K562 (cell line): ENCODE data around the gene TLE4. TPM values are rescaled to one million over a fixed set of nuclear protein-coding genes. Genes with fewer than 3 reads are reported as not detected.

Experiments
- ATAC-seq: fragments of 200-7000 bp; cut with Tn5 transposase; 3 replicates; pipeline ENCODE4 v1.9.1; 2020; ENCODE audit warnings: moderate library complexity
- BruUV-seq: library from RNA; stranded (reverse); fragments of 400-500 nt; replicated peaks from 2 replicates; lab custom pipeline; 2021; lab: Mats Ljungman, UMichigan
- CTCF ChIA-PET: fragments of 300-600 bp; formaldehyde crosslinking; extraction: SDS; loops from one replicate; lab custom pipeline; 2021; ENCODE audit warnings: low intra/inter-chr PET ratio; lab: Yijun Ruan, JAX
- POLR2A ChIA-PET: fragments of 300-600, 350-650 bp; sonication (Branson Sonifier 250); formaldehyde crosslinking; extraction: SDS; loops from one replicate; lab custom pipeline; 2021; ENCODE audit warnings: antibody characterized with exemption, inconsistent platforms; lab: Yijun Ruan, JAX
- DNase-seq, 4 experiments: peaks; one replicate each; pipeline versions ENCODE4 v3.0.0 to v3.0.0-alpha.2; 2011 to 2018; ENCODE audit warnings: low spot score in 3 of 4, mixed read lengths in 3 of 4; ENCODE audit errors: extremely low read depth in 1 of 4
- FAIRE-seq: peaks from 2 replicates; lab custom pipeline; 2011; peaks lifted over from hg19 to GRCh38; lab: Jason Lieb, UNC
- H2AFZ ChIP-seq: 2 replicates; pipeline ENCODE4 v1.6.0; 2011; ENCODE audit warnings: low read depth, low read length, control low read depth, inconsistent platforms
- H3K27ac ChIP-seq: fragments of 200-600 bp; 3 replicates; pipeline ENCODE4 v1.8.0; 2011; ENCODE audit warnings: low read depth, mild to moderate bottlenecking, control low read depth, inconsistent platforms, low read length, moderate library complexity, mixed read lengths; ENCODE audit errors: extremely low read depth
- H3K27me3 ChIP-seq, 2 experiments: fragments of 300-600 bp in 1 of 2; 2 replicates in 1 of 2; 3 replicates in 1 of 2; pipeline versions ENCODE4 v1.6.0 to v1.8.0; 2011; ENCODE audit warnings: inconsistent platforms in 2 of 2, low read length in 2 of 2, mild to moderate bottlenecking in 1 of 2, mixed read lengths in 1 of 2, moderate library complexity in 1 of 2; ENCODE audit not compliant: control insufficient read depth in 2 of 2, insufficient read depth in 2 of 2
- H3K36me3 ChIP-seq: fragments of 300-600 bp; 3 replicates; pipeline ENCODE4 v1.8.0; 2011; ENCODE audit warnings: mild to moderate bottlenecking, low read length, inconsistent platforms; ENCODE audit not compliant: control insufficient read depth, insufficient read depth
- H3K4me1 ChIP-seq, 2 experiments: fragments of 200-600 bp in 1 of 2; replicated peaks in 1 of 2; 2 replicates in 1 of 2; 3 replicates in 1 of 2; pipeline versions ENCODE4 v1.5.1 to v1.8.0; 2011; ENCODE audit warnings: inconsistent platforms in 2 of 2, low read length in 2 of 2, mild to moderate bottlenecking in 1 of 2, mixed read lengths in 1 of 2, moderate library complexity in 1 of 2; ENCODE audit not compliant: control insufficient read depth in 2 of 2, insufficient read depth in 2 of 2
- H3K4me2 ChIP-seq: 2 replicates; pipeline ENCODE4 v1.6.1; 2011; ENCODE audit warnings: low read length, control low read depth, inconsistent platforms, mixed read lengths; ENCODE audit not compliant: insufficient read depth
- H3K4me3 ChIP-seq: fragments of 200-600 bp; sonication (generic), shearing (Covaris generic); 2 replicates; pipeline ENCODE4 v1.5.1; 2016; ENCODE audit warnings: control low read depth, inconsistent platforms
- H3K79me2 ChIP-seq: fragments of 200-600 bp; 3 replicates; pipeline ENCODE4 v1.8.0; 2011; ENCODE audit warnings: low read length, inconsistent platforms; ENCODE audit not compliant: control insufficient read depth, insufficient read depth
- H3K9ac ChIP-seq, 2 experiments: 2 replicates each; pipeline versions ENCODE4 v1.6.0 to v1.6.1; 2011; ENCODE audit warnings: low read depth in 2 of 2, low read length in 2 of 2, control low read depth in 1 of 2, inconsistent platforms in 1 of 2, mild to moderate bottlenecking in 1 of 2, mixed read lengths in 1 of 2; ENCODE audit not compliant: insufficient read depth in 1 of 2
- H3K9me1 ChIP-seq: one replicate; pipeline ENCODE4 v1.6.0; 2011; ENCODE audit warnings: inconsistent platforms, mild to moderate bottlenecking, low read length, moderate library complexity; ENCODE audit not compliant: control insufficient read depth, insufficient read depth
- H3K9me3 ChIP-seq: replicated peaks from 2 replicates; pipeline ENCODE4 v1.5.1; 2011; ENCODE audit warnings: low read depth, low read length, inconsistent platforms; ENCODE audit not compliant: control insufficient read depth, insufficient read depth
- H4K20me1 ChIP-seq: replicated peaks from 2 replicates; pipeline ENCODE4 v1.6.1; 2011; ENCODE audit warnings: low read length, inconsistent platforms, mixed read lengths; ENCODE audit not compliant: control insufficient read depth, insufficient read depth
- CEBPG ChIP-seq, 3 experiments: fragments of 200-800 bp in 1 of 3; sonication (Bioruptor generic) in 1 of 3; sonication (generic) in 1 of 3; formaldehyde crosslinking in 1 of 3; IDR thresholded peaks in 2 of 3; conservative IDR thresholded peaks in 1 of 3; 2 replicates each; pipeline versions ENCODE4 v1.6.1 to v1.8.0; 2016 to 2022; ENCODE audit warnings: missing compliant biosample characterization in 2 of 3, missing genetic modification characterization in 2 of 3, mild to moderate bottlenecking in 1 of 3, missing genetic modification reagents in 1 of 3
- GATAD2A ChIP-seq: fragments of 450-650 bp; IDR thresholded peaks from 2 replicates; pipeline ENCODE4 v1.6.1; 2017
- ZBTB1 ChIP-seq: sonication (generic); formaldehyde crosslinking; IDR thresholded peaks from 2 replicates; pipeline ENCODE4 v1.8.1; 2023; ENCODE audit warnings: missing genetic modification reagents, low read depth, mild to moderate bottlenecking, borderline replicate concordance
- WGBS: fragments of 100-300 bp; shearing (Covaris generic); methylation state at CpG from one replicate; pipeline ENCODE4 v1.1.6; 2016; ENCODE audit warnings: low coverage, mixed read lengths; ENCODE audit not compliant: insufficient coverage; ENCODE audit errors: missing lambda C conversion rate; 5-methylcytosine and 5-hydroxymethylcytosine counted together
- in situ Hi-C: fragments of 300-500 bp; cut with MboI; formaldehyde crosslinking; loops from 4 replicates; pipeline ENCODE4 v1.15.0; 2018; ENCODE audit warnings: inconsistent platforms, mixed read lengths
- intact Hi-C: fragments of 100-400 bp; cut with micrococcal nuclease; formaldehyde crosslinking; loops from 2 replicates; pipeline ENCODE4 v1.14.2; 2022
- polyA plus RNA-seq, 8 experiments: library from polyadenylated mRNA; depleted of rRNA in 4 of 8; stranded (reverse) in 5 of 8; unstranded in 3 of 8; fragments of >200 nt; fragmentation: Nextera tagmentation in 2 of 8; fragmentation: Illumina TruSeq in 1 of 8; extraction: Ambion mirVana in 2 of 8; extraction: Trizol in 1 of 8; gene quantifications; 2 replicates each; pipeline versions ENCODE4 v1.2.1 to v1.2.3, GENCODE V29; 2011 to 2014; ENCODE audit warnings: inconsistent platforms in 1 of 8, missing spikeins in 1 of 8
- total RNA-seq, 7 experiments: library from RNA; depleted of rRNA in 6 of 7; stranded (reverse); fragments of >200 nt in 6 of 7; fragmentation: Illumina TruSeq in 2 of 7; extraction: Trizol in 2 of 7; gene quantifications; 2 replicates each; pipeline versions ENCODE4 v1.2.1 to v1.2.3, GENCODE V29; 2011 to 2021; ENCODE audit warnings: low replicate concordance in 1 of 7
- TF ChIP-seq, protein P1 (sequence below): sonication (generic); formaldehyde crosslinking; IDR thresholded peaks from 2 replicates; pipeline ENCODE4 v1.8.0; 2022; ENCODE audit warnings: missing genetic modification reagents, mild to moderate bottlenecking, moderate library complexity, borderline replicate concordance

The TLE4 gene
- total and polyA plus RNA-seq, 9 of the 15 experiments (the other 6 are each of a cell fraction or from before 2014, with no cell fraction given) = 1.1 to 8.8 (median 5.7) TPM

DNA sequence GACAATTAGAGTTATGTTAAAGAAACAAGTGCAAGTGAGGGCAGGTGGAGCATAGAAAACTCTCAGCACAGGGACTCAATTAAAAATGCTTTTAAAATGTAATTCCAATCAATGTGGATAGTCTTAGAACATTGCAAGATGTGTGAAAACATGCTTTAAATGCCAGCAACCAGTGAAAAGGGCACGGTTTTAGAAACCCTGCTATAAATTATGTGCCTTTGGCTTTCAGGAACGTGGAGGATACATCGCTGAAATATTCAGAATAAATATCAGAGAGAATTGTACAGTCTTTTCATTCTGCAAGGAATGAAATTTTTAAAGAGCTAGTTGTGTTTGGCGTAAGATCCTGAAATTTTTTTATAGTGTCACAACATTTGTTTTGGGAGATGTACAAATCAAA is 101.1 kb downstream of the TLE4 start:
- ATAC-seq = no peak
- no peaks in the 10 kb centered on the region for H4K20me1 ChIP-seq

DNA sequence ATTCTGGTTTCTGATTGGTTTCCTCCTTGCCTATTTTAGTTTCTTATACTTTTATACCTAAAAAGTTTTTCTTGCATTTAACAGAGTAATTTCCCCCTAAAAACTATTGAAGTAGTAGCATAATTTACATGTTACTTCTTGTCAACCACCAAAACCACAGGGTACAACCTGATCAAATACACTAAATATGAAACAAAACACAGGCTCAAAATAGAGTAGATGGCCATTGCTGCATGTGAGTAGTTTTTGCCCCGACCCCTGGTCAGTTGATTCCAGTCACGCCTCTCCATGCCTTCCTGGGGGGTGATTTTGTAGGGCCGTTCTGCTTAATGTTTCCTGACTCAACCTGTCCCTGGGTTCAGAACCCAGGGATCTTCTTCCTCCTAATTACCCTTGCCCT is 101.8 kb downstream of the TLE4 start:
- in situ Hi-C loops (no loop called here), intact Hi-C loops (loop anchor here (5.0 kb wide), 1 partner anchor 101 kb away; the partner anchor contains the start of gene TLE4)
- Histone ChIP-seq H3K9me3 (no peaks in the 10 kb centered on the region), H3K4me1 (peaks cover 0 to 2% of the 10 kb centered on the region in 2 experiments; a peak in 2 of 5 replicates), H3K4me2 (no peak overlapping the region), H3K27me3 (no peaks in the 10 kb centered on the region), H3K9me1 (no peaks in the 10 kb centered on the region), H3K79me2 (no peaks in the 10 kb centered on the region), H2AFZ (peak overlapping the region; percentile 63; the same call in 1 of the 2 replicates), H4K20me1 (no peaks in the 10 kb centered on the region), H3K9ac (no peak overlapping the region; a peak in 2 of 4 replicates), H3K36me3 (no peaks in the 10 kb centered on the region), H3K4me3 (no peak overlapping the region), H3K27ac (peak overlapping the region; percentile 56; the same call in 1 of the 3 replicates)
- DNase-seq (peak in 1 of 4 experiments; percentile 5), FAIRE-seq (no peak), ATAC-seq (peak; percentile 37; the same call in 2 of the 3 replicates)
- POLR2A ChIA-PET = no interaction called here
- TF ChIP-seq CEBPG (CRISPR knock-in tag; IDR thresholded peaks at IDR 0.05) = no peak
- TF ChIP-seq CEBPG (tag; conservative IDR thresholded peaks at IDR 0.05 in 1 of 2, IDR thresholded peaks at IDR 0.05 in 1 of 2) = no peak
- TF ChIP-seq ZBTB1 (CRISPR knock-in tag) = no peak
- BruUV-seq = no TSS peak
- WGBS = 0% methylated on average over 3 of the region's 3 CpGs
- CTCF ChIA-PET = no interaction called here

More for the DNA sequence above, 101.1 kb downstream of the TLE4 start:
- no TSS peak for BruUV-seq
- no peak for FAIRE-seq
- no peak overlapping the region for H3K27ac ChIP-seq
- H3K4me3 ChIP-seq = no peak overlapping the region
- in situ Hi-C loops = no loop called here
- peaks cover 0 to 2% of the 10 kb centered on the region in 2 experiments; a peak in 2 of 5 replicates for H3K4me1 ChIP-seq
- no peaks in the 10 kb centered on the region for H3K36me3 ChIP-seq
- H3K27me3 ChIP-seq = no peaks in the 10 kb centered on the region
- WGBS = 10% methylated on average over 4 of the region's 4 CpGs
- no peaks in the 10 kb centered on the region for H3K79me2 ChIP-seq
- no peak overlapping the region for H3K4me2 ChIP-seq
- no peak for TF ChIP-seq GATAD2A
- TF ChIP-seq, protein P1, sequence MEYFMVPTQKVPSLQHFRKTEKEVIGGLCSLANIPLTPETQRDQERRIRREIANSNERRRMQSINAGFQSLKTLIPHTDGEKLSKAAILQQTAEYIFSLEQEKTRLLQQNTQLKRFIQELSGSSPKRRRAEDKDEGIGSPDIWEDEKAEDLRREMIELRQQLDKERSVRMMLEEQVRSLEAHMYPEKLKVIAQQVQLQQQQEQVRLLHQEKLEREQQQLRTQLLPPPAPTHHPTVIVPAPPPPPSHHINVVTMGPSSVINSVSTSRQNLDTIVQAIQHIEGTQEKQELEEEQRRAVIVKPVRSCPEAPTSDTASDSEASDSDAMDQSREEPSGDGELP (CRISPR knock-in tag) = no peak
- ChIA-PET CTCF (no interaction called here), POLR2A (no interaction called here)
- no peaks in the 10 kb centered on the region for H3K9me3 ChIP-seq
- H3K9ac ChIP-seq = no peak overlapping the region
- H2AFZ ChIP-seq = no peak overlapping the region
- H3K9me1 ChIP-seq = no peaks in the 10 kb centered on the region
- intact Hi-C loops = loop anchor here (5.0 kb wide), 1 partner anchor 101 kb away; the partner anchor contains the start of gene TLE4
- no peak for DNase-seq
